IPS DF 6.9 (cell line): ENCODE measurements around the gene APOH.

ENCODE experiments used
- DNase-seq: peaks from one replicate; pipeline ENCODE4 v3.0.0-alpha.2; 2013; ENCODE audit warnings: low read depth, low spot score
- H3K27ac ChIP-seq: one replicate; pipeline ENCODE4 v1.5.1; 2013; ENCODE audit warnings: low read length, control low read depth
- H3K27me3 ChIP-seq: 2 replicates; pipeline ENCODE4 v1.6.1; 2013; ENCODE audit warnings: mild to moderate bottlenecking, low read length; ENCODE audit not compliant: control insufficient read depth, insufficient read depth
- H3K36me3 ChIP-seq: 2 replicates; pipeline ENCODE4 v1.6.1; 2013; ENCODE audit warnings: low read length; ENCODE audit not compliant: control insufficient read depth, insufficient read depth
- H3K4me1 ChIP-seq: 2 replicates; pipeline ENCODE4 v1.6.1; 2013; ENCODE audit warnings: low read length; ENCODE audit not compliant: control insufficient read depth, insufficient read depth
- H3K4me3 ChIP-seq: 2 replicates; pipeline ENCODE4 v1.5.1; 2013; ENCODE audit warnings: mild to moderate bottlenecking, low read length
- H3K9me3 ChIP-seq: 2 replicates; pipeline ENCODE4 v1.6.1; 2013; ENCODE audit warnings: low read length, inconsistent platforms; ENCODE audit not compliant: control insufficient read depth, insufficient read depth
- WGBS: extraction: QIAGEN DNeasy Blood & Tissue Kit; methylation state at CpG from one replicate; pipeline ENCODE4 v1.1.7; 2013; ENCODE audit warnings: mixed read lengths, missing lambda C conversion rate; ENCODE audit not compliant: insufficient read length, insufficient coverage; 5-methylcytosine and 5-hydroxymethylcytosine counted together

The APOH gene

DNA sequence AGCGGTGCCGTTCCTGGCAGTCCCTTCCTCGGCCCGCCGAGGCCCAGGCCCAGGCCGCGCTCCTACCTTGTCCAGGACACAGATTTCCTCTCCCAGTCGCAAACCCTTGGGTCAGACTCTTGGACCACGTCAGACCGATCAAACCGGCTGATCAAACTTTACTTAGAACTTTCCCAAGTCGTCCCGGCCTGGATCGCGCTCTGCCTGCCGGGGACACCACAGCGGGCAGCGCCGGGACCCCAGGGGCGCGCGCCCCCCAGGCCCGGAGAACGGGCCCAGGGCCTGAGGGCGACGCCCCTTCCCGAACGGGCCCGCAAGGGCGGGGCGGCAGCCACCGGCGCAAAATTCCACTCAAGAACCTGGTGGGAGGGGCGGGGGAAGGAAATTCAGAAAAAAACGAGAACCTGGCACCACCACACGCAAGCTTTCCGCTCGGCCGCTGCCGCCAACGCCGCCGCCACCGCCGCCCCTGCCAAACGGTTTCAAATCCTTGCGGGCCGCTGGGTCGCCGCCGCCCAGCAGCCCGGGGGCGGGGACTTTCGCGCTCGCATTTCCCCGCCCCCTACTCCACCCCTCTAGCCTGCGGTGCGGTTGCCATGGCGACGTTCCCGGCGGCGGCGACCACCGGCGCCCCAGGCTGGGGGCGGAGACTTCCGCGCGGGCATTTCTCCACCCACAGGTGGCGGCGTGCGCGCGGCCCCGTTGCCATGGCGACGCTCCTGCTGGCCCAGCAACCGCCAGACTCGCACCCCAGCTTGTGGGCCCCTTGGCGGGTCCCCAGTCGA is 37.4 kb downstream of the APOH start, which contains the start of gene CEP112:
Gene CEP112 (minus strand): TSS at position 541 of the 785 bp plus-strand sequence.
- H3K27ac ChIP-seq, result no peak within 1 kb of the TSS
- no peaks in the 10 kb centered on the region for H3K9me3 ChIP-seq
- H3K36me3 ChIP-seq, result no peaks in the 10 kb centered on the region
- H3K4me1 ChIP-seq, result no peaks in the 10 kb centered on the region
- no CpG with 5 or more reads among the region's 83 CpGs for WGBS
- H3K4me3 ChIP-seq, result peak within 1 kb of the TSS; percentile 64; the same call in 1 of the 2 replicates
- H3K27me3 ChIP-seq, result no peaks in the 10 kb centered on the region
- DNase-seq, result peak; percentile 80

DNA sequence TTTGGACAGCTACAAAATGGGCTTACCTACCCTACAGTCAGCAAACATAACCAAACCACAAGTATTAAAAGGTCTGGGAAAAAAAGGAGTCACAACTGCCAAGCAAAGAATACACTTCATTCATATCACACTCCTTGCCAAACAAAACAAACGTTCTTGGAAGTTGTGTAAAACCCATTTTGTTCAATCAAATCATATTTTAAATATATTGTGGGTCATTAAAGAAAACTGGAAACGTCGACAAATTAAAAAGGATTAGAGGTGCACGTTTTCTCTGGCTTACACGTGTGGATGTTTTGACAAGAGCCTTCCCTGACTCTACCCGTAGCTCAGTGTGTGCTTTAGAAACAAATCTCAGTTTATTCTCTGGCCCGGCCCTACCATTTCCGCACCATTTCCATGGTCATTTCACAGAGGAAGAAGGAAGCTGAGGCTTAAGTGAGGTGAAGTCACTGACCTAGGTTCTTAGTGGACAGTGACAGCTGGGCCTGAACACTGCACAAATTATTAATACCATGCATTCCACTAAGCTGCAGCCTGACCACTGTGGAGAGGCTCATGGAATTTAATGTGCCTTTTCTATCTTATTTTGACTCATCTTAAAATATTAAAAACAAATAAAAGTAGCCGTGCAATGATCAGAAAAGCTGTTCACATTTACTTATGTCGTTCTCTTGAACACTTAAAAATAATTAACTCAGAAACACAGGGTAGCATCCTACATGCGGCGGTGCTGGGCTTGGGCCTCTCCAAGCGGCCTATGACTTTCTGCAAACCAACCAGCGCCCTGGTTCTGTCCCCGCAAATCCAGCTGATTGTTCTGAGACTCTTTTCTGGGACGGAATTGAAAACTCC is 38.2 kb downstream of the APOH start:
- no peaks in the 10 kb centered on the region for H3K27me3 ChIP-seq
- H3K9me3 ChIP-seq, result no peaks in the 10 kb centered on the region
- DNase-seq, result no peak
- H3K27ac ChIP-seq, result no peak overlapping the region
- H3K4me3 ChIP-seq, result peak overlapping the region; percentile 64; the same call in 1 of the 2 replicates
- WGBS, result no CpG with 5 or more reads among the region's 16 CpGs
- H3K36me3 ChIP-seq, result no peaks in the 10 kb centered on the region
- no peaks in the 10 kb centered on the region for H3K4me1 ChIP-seq

DNA sequence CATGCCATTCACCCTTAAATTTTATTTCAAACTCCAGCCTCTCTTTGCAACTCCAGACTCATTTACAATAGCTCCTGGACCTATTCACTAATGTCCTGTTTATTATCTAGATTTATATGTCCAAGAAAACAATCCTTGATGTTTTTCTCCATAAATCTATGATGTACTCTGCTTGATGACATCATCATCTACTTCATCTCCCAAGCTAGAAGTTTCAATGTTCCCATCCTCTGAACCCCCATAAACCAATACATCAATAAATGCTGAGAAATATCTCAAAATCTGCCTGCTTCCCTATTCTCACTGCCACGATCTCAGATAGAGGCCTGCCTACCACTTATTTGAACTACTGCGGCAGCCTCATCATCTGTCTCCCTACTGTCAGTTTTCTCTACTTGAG is 41.5 kb downstream of the APOH start:
- no peak overlapping the region for H3K27ac ChIP-seq
- H3K4me1 ChIP-seq, result no peaks in the 10 kb centered on the region
- WGBS, result no CpG with 5 or more reads among the region's 2 CpGs
- no peak for DNase-seq
- H3K27me3 ChIP-seq, result no peaks in the 10 kb centered on the region
- H3K9me3 ChIP-seq, result no peaks in the 10 kb centered on the region
- no peaks in the 10 kb centered on the region for H3K36me3 ChIP-seq
- no peak overlapping the region for H3K4me3 ChIP-seq

DNA sequence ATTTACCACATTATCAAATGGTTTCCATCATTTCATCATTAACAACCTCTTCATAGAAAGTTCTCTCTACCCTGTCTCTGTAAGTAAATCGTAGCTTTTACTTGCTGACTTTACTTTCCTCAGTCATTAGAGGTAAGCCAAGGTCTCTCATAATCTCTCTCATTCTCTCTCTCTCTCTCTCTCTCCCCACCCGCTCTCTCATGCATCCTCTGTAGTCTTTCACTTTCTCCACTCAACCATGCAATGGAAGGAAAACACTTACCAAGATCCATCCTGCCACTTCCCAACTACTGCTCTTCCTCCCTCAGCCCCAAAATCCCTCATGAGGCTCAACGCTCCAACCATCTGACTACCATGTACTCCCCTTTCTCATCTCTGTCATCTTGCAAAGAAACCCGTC is 43.4 kb downstream of the APOH start:
- Histone ChIP-seq H3K27me3 (no peaks in the 10 kb centered on the region), H3K36me3 (no peaks in the 10 kb centered on the region), H3K27ac (no peak overlapping the region), H3K4me3 (no peak overlapping the region), H3K9me3 (no peaks in the 10 kb centered on the region), H3K4me1 (no peaks in the 10 kb centered on the region)
- no peak for DNase-seq
- 100% methylated on average over 1 of the region's 4 CpGs for WGBS

DNA sequence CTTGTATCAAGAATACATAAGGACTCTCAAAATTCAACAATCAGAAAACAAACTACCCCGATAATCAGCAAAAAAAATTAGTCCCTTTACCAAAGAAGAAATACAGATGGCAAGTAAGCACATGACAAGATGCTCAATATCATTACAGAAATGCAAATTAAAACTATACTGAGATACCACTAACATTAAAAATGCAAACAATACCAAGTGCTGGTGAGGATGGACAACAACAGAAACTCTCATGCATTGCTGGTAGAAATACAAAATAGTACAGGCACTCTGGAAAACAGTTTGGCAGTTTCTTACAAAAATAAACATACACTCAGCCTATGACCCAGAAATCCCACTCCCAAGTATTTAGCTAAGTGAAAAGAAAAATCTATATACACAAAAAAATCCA is 44.8 kb downstream of the APOH start:
- Histone ChIP-seq H3K27me3 (no peaks in the 10 kb centered on the region), H3K4me1 (no peaks in the 10 kb centered on the region), H3K9me3 (no peaks in the 10 kb centered on the region), H3K27ac (no peak overlapping the region), H3K36me3 (no peaks in the 10 kb centered on the region), H3K4me3 (no peak overlapping the region)
- DNase-seq, result no peak
- no CpG with 5 or more reads among the region's 1 CpG for WGBS

DNA sequence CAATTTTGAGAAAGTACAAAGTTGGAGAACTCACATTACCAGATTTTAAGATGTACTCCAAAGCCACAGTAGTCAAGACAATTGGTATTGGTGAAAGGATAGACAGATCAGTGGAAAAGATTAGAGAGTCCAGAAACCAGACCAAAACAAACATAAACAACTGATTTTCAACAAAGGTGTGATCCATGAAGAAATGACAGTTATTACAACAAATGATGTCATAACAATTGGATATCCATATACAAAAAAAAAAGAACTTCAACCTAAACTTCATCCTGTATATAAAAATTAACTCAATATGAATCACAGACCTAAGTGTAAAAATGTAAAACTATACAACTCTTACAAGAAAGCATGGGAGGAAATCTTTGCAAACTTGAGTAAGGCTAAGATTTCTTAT is 45.7 kb downstream of the APOH start:
- no peak for DNase-seq
- H3K27me3 ChIP-seq, result no peaks in the 10 kb centered on the region
- H3K9me3 ChIP-seq, result no peaks in the 10 kb centered on the region

DNA sequence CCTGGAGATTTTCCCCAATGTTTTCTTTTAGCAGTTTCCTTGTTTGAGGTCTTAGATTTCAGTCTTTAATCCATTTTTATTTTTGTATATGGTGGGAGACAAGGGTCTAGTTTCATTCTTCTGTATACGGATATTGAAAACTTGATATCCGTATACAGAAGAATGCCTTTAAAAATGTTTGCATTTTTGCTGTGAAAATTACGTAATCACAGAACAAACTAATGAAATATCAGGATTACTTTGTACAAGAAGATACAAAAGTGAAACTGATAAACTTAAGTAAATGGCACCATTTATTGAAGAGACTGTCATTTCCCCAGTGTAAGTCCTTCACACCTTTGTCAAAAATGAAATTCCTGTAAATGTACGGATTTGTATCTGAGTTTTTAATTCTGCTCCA is 50.6 kb downstream of the APOH start:
- no CpG with 5 or more reads among the region's 4 CpGs for WGBS
- no peaks in the 10 kb centered on the region for H3K27me3 ChIP-seq
- H3K27ac ChIP-seq, result no peak overlapping the region
- no peak overlapping the region for H3K4me3 ChIP-seq
- no peaks in the 10 kb centered on the region for H3K36me3 ChIP-seq
- H3K9me3 ChIP-seq, result no peaks in the 10 kb centered on the region
- H3K4me1 ChIP-seq, result no peaks in the 10 kb centered on the region
- DNase-seq, result no peak

More for the DNA sequence above, 45.7 kb downstream of the APOH start:
- no peak overlapping the region for H3K27ac ChIP-seq
- H3K4me3 ChIP-seq, result no peak overlapping the region
- no peaks in the 10 kb centered on the region for H3K36me3 ChIP-seq
- no peaks in the 10 kb centered on the region for H3K4me1 ChIP-seq

DNA sequence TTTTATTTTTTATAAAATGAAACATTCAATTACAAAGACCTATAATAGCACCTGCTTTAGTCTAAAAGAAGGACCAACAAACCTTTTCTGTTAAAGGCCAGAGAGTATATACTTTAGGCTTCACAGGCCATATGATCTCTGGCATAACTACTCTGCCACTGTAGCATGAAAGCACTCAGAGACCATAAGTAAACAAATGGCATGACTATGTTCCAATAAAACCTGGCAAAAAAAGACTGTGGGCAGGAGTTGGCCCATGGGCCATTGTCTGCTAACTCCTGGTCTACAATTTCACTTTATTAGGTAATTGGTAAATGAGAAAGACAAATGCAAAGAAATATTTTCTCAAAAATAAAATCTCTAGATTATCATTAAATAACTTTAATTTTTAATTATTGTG is 52.2 kb downstream of the APOH start:
- H3K27ac ChIP-seq, result no peak overlapping the region
- H3K9me3 ChIP-seq, result no peaks in the 10 kb centered on the region
- no peaks in the 10 kb centered on the region for H3K27me3 ChIP-seq
- no peak for DNase-seq
- no peaks in the 10 kb centered on the region for H3K4me1 ChIP-seq
- no peak overlapping the region for H3K4me3 ChIP-seq
- no peaks in the 10 kb centered on the region for H3K36me3 ChIP-seq

DNA sequence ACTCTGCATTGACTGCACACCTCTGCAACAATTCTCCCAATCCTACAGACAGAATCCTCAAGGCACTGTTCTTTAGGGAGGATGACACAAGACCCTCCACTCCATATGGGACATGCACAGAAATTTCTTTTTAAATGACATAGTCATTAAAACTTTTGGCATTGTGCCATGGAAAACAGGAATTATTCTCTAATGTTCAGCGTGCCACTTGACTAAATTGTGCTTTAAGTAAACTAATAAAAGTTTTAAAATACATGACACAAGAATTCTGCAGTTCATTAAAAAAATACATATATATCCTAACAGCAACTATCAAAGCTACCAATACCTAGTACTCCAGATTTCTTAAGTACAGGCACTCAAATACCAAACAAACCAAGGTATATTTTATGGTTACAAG is 53.3 kb downstream of the APOH start:
- Histone ChIP-seq H3K4me3 (no peak overlapping the region), H3K4me1 (no peaks in the 10 kb centered on the region), H3K27me3 (no peaks in the 10 kb centered on the region), H3K9me3 (no peaks in the 10 kb centered on the region), H3K27ac (no peak overlapping the region), H3K36me3 (no peaks in the 10 kb centered on the region)
- WGBS, result no CpG with 5 or more reads among the region's 1 CpG
- DNase-seq, result no peak

DNA sequence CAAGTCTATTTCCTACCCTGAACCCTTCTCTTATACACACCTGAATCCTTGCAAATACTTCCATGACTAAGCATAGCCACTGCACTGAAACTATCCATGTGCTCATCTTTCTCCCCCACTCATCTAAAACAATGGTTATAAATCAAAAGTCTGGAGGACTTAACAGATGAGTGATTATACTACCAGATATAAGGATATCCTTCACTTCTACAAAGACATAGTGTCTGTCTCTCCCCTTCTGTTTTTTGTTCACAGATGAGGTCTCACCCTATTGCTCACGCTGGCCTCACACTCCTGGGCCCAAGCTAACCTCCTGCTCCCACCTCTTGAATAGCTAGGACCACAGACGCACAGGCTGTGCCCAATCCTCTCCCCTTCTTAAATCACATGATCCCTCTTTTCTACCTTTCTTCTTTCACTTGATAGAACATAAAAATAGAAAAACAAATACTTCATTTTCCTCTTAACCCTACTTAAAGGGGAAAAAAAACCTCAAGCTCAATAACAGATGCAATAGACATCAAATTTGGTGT is 56.5 kb downstream of the APOH start:
- no peak for DNase-seq
- no CpG with 5 or more reads among the region's 2 CpGs for WGBS
- H3K36me3 ChIP-seq, result no peaks in the 10 kb centered on the region
- H3K9me3 ChIP-seq, result no peaks in the 10 kb centered on the region
- no peaks in the 10 kb centered on the region for H3K27me3 ChIP-seq
- H3K4me3 ChIP-seq, result no peak overlapping the region
- no peak overlapping the region for H3K27ac ChIP-seq
- H3K4me1 ChIP-seq, result no peaks in the 10 kb centered on the region
